SK-N-SH (cell line): ENCODE data around the gene HNRNPUL1. TPM values are rescaled to one million over a fixed set of nuclear protein-coding genes. Genes with fewer than 3 reads are reported as not detected.

ENCODE experiments used
- CTCF ChIA-PET: fragments of 300-600, 350-600 bp; formaldehyde crosslinking; extraction: SDS; loops from one replicate; lab custom pipeline; 2021; lab: Yijun Ruan, JAX
- POLR2A ChIA-PET: fragments of 350-600 bp; sonication (Branson Sonifier 250); formaldehyde crosslinking; extraction: SDS; loops from one replicate; lab custom pipeline; 2020; ENCODE audit warnings: antibody characterized with exemption, inconsistent platforms; lab: Yijun Ruan, JAX
- DNase-seq: peaks from one replicate; pipeline ENCODE4 v3.0.0; 2012
- H2AFZ ChIP-seq: fragments of 200-600 bp; sonication (generic); 2 replicates; pipeline ENCODE4 v1.8.1; 2016; ENCODE audit warnings: antibody characterized with exemption, mild to moderate bottlenecking, low read depth
- H3F3A ChIP-seq: fragments of 200-600 bp; sonication (generic); replicated peaks from 2 replicates; pipeline ENCODE3; 2016; ENCODE audit warnings: antibody characterized with exemption, mild to moderate bottlenecking; ENCODE audit not compliant: insufficient read depth
- H3K27ac ChIP-seq, 2 experiments: fragments of 200-500 bp in 1 of 2; fragments of 200-600 bp in 1 of 2; sonication (Bioruptor generic) in 1 of 2; sonication (generic), shearing (Covaris generic) in 1 of 2; 2 replicates each; pipeline versions ENCODE4 v1.5.1 to v1.6.1; 2014 to 2016; ENCODE audit warnings: low read depth in 2 of 2, inconsistent platforms in 1 of 2, low read length in 1 of 2, mild to moderate bottlenecking in 1 of 2, mixed read lengths in 1 of 2
- H3K27me3 ChIP-seq: fragments of 200-600 bp; sonication (generic), shearing (Covaris generic); 2 replicates; pipeline ENCODE4 v1.6.1; 2016; ENCODE audit warnings: mixed run types; ENCODE audit not compliant: insufficient read depth
- H3K36me3 ChIP-seq, 2 experiments: fragments of 200-500 bp in 1 of 2; fragments of 200-600 bp in 1 of 2; sonication (Bioruptor generic) in 1 of 2; sonication (generic) in 1 of 2; replicated peaks in 1 of 2; 2 replicates each; pipeline versions ENCODE3 to v1.5.1; 2014 to 2016; ENCODE audit warnings: low read length in 1 of 2, mild to moderate bottlenecking in 1 of 2; ENCODE audit not compliant: insufficient read depth in 2 of 2, control insufficient read depth in 1 of 2
- H3K4me1 ChIP-seq, 2 experiments: fragments of 200-500 bp in 1 of 2; fragments of 200-600 bp in 1 of 2; sonication (Bioruptor generic) in 1 of 2; sonication (generic), shearing (Covaris generic) in 1 of 2; 2 replicates each; pipeline versions ENCODE4 v1.5.1 to v1.6.1; 2014 to 2016; ENCODE audit warnings: low read depth in 1 of 2, low read length in 1 of 2, mixed run types in 1 of 2; ENCODE audit not compliant: insufficient read depth in 2 of 2, control insufficient read depth in 1 of 2
- H3K4me2 ChIP-seq: fragments of 200-600 bp; sonication (generic), shearing (Covaris generic); 2 replicates; pipeline ENCODE4 v1.6.1; 2017; ENCODE audit warnings: mixed run types
- H3K4me3 ChIP-seq, 2 experiments: fragments of 200-500 bp in 1 of 2; fragments of 200-600 bp in 1 of 2; sonication (Bioruptor generic) in 1 of 2; sonication (generic), shearing (Covaris generic) in 1 of 2; 2 replicates each; pipeline versions ENCODE4 v1.5.1 to v1.8.1; 2014 to 2016; ENCODE audit warnings: low read depth in 2 of 2, inconsistent platforms in 1 of 2, low read length in 1 of 2, mild to moderate bottlenecking in 1 of 2, mixed read lengths in 1 of 2, moderate library complexity in 1 of 2
- H3K79me2 ChIP-seq: fragments of 200-600 bp; sonication (generic); 2 replicates; pipeline ENCODE4 v1.8.1; 2017; ENCODE audit warnings: mild to moderate bottlenecking; ENCODE audit not compliant: insufficient read depth
- H3K9ac ChIP-seq: fragments of 200-600 bp; sonication (generic); 2 replicates; pipeline ENCODE4 v1.6.1; 2017; ENCODE audit warnings: mixed run types
- H3K9me2 ChIP-seq: fragments of 200-600 bp; sonication (generic); 2 replicates; pipeline ENCODE4 v1.6.1; 2017; ENCODE audit warnings: mixed run types
- H3K9me3 ChIP-seq: fragments of 200-600 bp; sonication (generic); 2 replicates; pipeline ENCODE4 v1.6.1; 2017; ENCODE audit warnings: mixed run types, mild to moderate bottlenecking, moderate library complexity
- H4K20me1 ChIP-seq: fragments of 200-600 bp; sonication (generic); 2 replicates; pipeline ENCODE4 v1.6.1; 2017; ENCODE audit warnings: mild to moderate bottlenecking, mixed run types; ENCODE audit not compliant: insufficient read depth
- NFIC ChIP-seq: IDR thresholded peaks from 2 replicates; pipeline ENCODE4 v1.4.0; 2012; ENCODE audit warnings: borderline replicate concordance
- NRF1 ChIP-seq: IDR thresholded peaks from 2 replicates; pipeline ENCODE4 v1.6.1; 2012; ENCODE audit warnings: low read depth, mild to moderate bottlenecking, low read length
- POLR2AphosphoS5 ChIP-seq: IDR thresholded peaks from 2 replicates; pipeline ENCODE4 v1.6.1; 2012; ENCODE audit warnings: low read depth, low read length
- RAD21 ChIP-seq: IDR thresholded peaks from 2 replicates; pipeline ENCODE4 v1.6.1; 2012; ENCODE audit warnings: mild to moderate bottlenecking, low read length
- RFX5 ChIP-seq: IDR thresholded peaks from 2 replicates; pipeline ENCODE4 v1.6.1; 2012; ENCODE audit warnings: mild to moderate bottlenecking, improper control_type of control experiment, low read length
- RXRA ChIP-seq: IDR thresholded peaks from 2 replicates; pipeline ENCODE4 v1.4.0; 2012; ENCODE audit warnings: low read depth, mild to moderate bottlenecking, borderline replicate concordance
- TEAD4 ChIP-seq: IDR thresholded peaks from 2 replicates; pipeline ENCODE4 v1.4.0; 2012; ENCODE audit warnings: mild to moderate bottlenecking, borderline replicate concordance; ENCODE audit not compliant: insufficient read depth
- USF1 ChIP-seq: IDR thresholded peaks from 2 replicates; pipeline ENCODE4 v1.4.0; 2012; ENCODE audit warnings: low read depth, borderline replicate concordance
- WGBS: methylation state at CpG from one replicate; pipeline ENCODE4 v1.1.6; 2017; ENCODE audit warnings: low lambda C conversion rate; 5-methylcytosine and 5-hydroxymethylcytosine counted together
- polyA plus RNA-seq, 3 experiments: library from polyadenylated mRNA; depleted of rRNA; stranded (reverse); fragments of >200 nt; gene quantifications; 2 replicates each; pipeline ENCODE4 v1.2.3, GENCODE V29; 2012
- TF ChIP-seq, protein P1 (sequence below): IDR thresholded peaks from 2 replicates; pipeline ENCODE4 v1.6.1; 2012; ENCODE audit warnings: mild to moderate bottlenecking, low read depth, low read length, moderate library complexity
- TF ChIP-seq, protein P2 (sequence below): IDR thresholded peaks from 2 replicates; pipeline ENCODE4; 2012

The HNRNPUL1 gene
- polyA plus RNA-seq, 1 of the 3 experiments (the other 2 are of a cell fraction) = 41.5 TPM

- H3K27me3 ChIP-seq = no peaks in the 10 kb centered on the region
- H3F3A ChIP-seq = peaks cover 4% of the 10 kb centered on the region
- H4K20me1 ChIP-seq = peaks cover 23% of the 10 kb centered on the region
- peaks cover 62% of the 10 kb centered on the region for H3K79me2 ChIP-seq
- no peak overlapping the region for H3K27ac ChIP-seq
- H3K9me3 ChIP-seq = no peaks in the 10 kb centered on the region
- WGBS = 98% methylated on average over 2 of the region's 2 CpGs
- H2AFZ ChIP-seq = no peak overlapping the region
- no peak for DNase-seq
- H3K4me2 ChIP-seq = no peak overlapping the region
- CTCF ChIA-PET = interaction anchor here (0.6 to 1.6 kb wide), 2 partner anchors 32 to 39 kb away, joined by 3 read pairs; no protein-coding TSS in a partner anchor
- no peak overlapping the region for H3K4me3 ChIP-seq
- TF ChIP-seq, protein P1, sequence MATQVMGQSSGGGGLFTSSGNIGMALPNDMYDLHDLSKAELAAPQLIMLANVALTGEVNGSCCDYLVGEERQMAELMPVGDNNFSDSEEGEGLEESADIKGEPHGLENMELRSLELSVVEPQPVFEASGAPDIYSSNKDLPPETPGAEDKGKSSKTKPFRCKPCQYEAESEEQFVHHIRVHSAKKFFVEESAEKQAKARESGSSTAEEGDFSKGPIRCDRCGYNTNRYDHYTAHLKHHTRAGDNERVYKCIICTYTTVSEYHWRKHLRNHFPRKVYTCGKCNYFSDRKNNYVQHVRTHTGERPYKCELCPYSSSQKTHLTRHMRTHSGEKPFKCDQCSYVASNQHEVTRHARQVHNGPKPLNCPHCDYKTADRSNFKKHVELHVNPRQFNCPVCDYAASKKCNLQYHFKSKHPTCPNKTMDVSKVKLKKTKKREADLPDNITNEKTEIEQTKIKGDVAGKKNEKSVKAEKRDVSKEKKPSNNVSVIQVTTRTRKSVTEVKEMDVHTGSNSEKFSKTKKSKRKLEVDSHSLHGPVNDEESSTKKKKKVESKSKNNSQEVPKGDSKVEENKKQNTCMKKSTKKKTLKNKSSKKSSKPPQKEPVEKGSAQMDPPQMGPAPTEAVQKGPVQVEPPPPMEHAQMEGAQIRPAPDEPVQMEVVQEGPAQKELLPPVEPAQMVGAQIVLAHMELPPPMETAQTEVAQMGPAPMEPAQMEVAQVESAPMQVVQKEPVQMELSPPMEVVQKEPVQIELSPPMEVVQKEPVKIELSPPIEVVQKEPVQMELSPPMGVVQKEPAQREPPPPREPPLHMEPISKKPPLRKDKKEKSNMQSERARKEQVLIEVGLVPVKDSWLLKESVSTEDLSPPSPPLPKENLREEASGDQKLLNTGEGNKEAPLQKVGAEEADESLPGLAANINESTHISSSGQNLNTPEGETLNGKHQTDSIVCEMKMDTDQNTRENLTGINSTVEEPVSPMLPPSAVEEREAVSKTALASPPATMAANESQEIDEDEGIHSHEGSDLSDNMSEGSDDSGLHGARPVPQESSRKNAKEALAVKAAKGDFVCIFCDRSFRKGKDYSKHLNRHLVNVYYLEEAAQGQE = no peak
- no peak for TF ChIP-seq USF1
- TF ChIP-seq, protein P2, sequence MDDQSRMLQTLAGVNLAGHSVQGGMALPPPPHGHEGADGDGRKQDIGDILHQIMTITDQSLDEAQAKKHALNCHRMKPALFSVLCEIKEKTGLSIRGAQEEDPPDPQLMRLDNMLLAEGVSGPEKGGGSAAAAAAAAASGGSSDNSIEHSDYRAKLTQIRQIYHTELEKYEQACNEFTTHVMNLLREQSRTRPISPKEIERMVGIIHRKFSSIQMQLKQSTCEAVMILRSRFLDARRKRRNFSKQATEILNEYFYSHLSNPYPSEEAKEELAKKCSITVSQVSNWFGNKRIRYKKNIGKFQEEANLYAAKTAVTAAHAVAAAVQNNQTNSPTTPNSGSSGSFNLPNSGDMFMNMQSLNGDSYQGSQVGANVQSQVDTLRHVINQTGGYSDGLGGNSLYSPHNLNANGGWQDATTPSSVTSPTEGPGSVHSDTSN = no peak
- TF ChIP-seq POLR2AphosphoS5 = no peak
- peaks cover 56 to 68% of the 10 kb centered on the region in 2 experiments for H3K36me3 ChIP-seq
- H3K9ac ChIP-seq = no peak overlapping the region
- POLR2A ChIA-PET = interaction anchor here (0.6 kb wide), 1 partner anchor 519 kb away, joined by 3 read pairs; the partner anchor contains the start of gene ACTMAP
- no peaks in the 10 kb centered on the region for H3K9me2 ChIP-seq
- H3K4me1 ChIP-seq = peaks cover 11 to 12% of the 10 kb centered on the region in 2 experiments; a peak in 2 of 4 replicates
Measured at GRCh38 chr19:41269055-41269454, 4.9 kb downstream of the HNRNPUL1 start.

DNA sequence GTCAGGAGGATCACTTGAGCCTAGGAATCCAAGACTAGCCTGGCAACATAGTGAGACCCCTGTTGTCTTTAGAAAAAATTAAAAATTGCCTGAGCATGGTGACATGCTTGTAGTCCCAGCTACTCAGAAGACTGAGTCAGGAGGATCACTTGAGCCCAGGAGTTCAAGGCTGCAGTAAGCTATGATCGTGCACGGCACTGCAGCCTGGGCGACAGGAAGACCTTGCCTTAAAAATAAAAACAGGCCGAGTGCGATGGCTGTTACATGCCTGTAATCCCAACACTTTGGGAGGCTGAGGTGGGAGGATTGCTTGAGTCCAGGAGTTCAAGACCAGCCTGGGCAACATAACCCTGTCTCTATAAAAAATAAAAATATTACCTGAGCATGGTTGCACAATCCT lies 5.4 kb downstream of the HNRNPUL1 start:
- peaks cover 24% of the 10 kb centered on the region for H4K20me1 ChIP-seq
- H2AFZ ChIP-seq = no peak overlapping the region
- peaks cover 61 to 73% of the 10 kb centered on the region in 2 experiments for H3K36me3 ChIP-seq
- H3K4me1 ChIP-seq = peaks cover 11 to 12% of the 10 kb centered on the region in 2 experiments; a peak in 2 of 4 replicates
- no peaks in the 10 kb centered on the region for H3K27me3 ChIP-seq
- POLR2A ChIA-PET = no interaction called here
- no peak for DNase-seq
- no peak for TF ChIP-seq NRF1
- no peak for TF ChIP-seq RAD21
- no peak for TF ChIP-seq NFIC
- no peak for TF ChIP-seq RFX5
- no peak for TF ChIP-seq RXRA
- TF ChIP-seq, protein P1 = no peak
- no peak for TF ChIP-seq TEAD4
- no peak overlapping the region for H3K4me2 ChIP-seq
- peaks cover 63% of the 10 kb centered on the region for H3K79me2 ChIP-seq
- no peak overlapping the region for H3K27ac ChIP-seq
- CTCF ChIA-PET = interaction anchor here (0.9 to 1.6 kb wide), 2 partner anchors 38 to 65 kb away, joined by 3 read pairs; no protein-coding TSS in a partner anchor
- H3K4me3 ChIP-seq = no peak overlapping the region
- no peaks in the 10 kb centered on the region for H3K9me3 ChIP-seq
- no peak overlapping the region for H3K9ac ChIP-seq
- 92% methylated on average over 5 of the region's 5 CpGs for WGBS
- no peaks in the 10 kb centered on the region for H3K9me2 ChIP-seq
- H3F3A ChIP-seq = peaks cover 6% of the 10 kb centered on the region
